Mesothelial cell of epicardium (in vitro differentiated cells): Measurements from ENCODE around the gene LRP1-AS. TPM values are rescaled to one million over a fixed set of nuclear protein-coding genes. Genes with fewer than 3 reads are reported as not detected.

Source experiments
- DNase-seq, 2 experiments: peaks; one replicate each; pipeline ENCODE4 v3.0.0; 2021; ENCODE audit warnings: low spot score in 2 of 2; ENCODE audit not compliant: unreplicated experiment in 2 of 2
- H3K27ac Mint-ChIP-seq: 2 replicates; pipeline ENCODE4 v1.8.0; 2021; ENCODE audit warnings: mixed read lengths
- H3K27me3 Mint-ChIP-seq: 2 replicates; pipeline ENCODE4 v1.8.0; 2021; ENCODE audit warnings: low read depth, mixed read lengths
- H3K36me3 Mint-ChIP-seq: 2 replicates; pipeline ENCODE4 v1.8.0; 2021; ENCODE audit warnings: mixed read lengths
- H3K4me1 Mint-ChIP-seq: 2 replicates; pipeline ENCODE4 v1.8.0; 2021; ENCODE audit warnings: mixed read lengths
- H3K4me3 Mint-ChIP-seq: 2 replicates; pipeline ENCODE4 v1.8.0; 2021; ENCODE audit warnings: mild to moderate bottlenecking, moderate library complexity, mixed read lengths
- H3K9me3 Mint-ChIP-seq: 2 replicates; pipeline ENCODE4 v1.8.0; 2021; ENCODE audit warnings: mixed read lengths
- total RNA-seq: library from RNA; stranded (reverse); gene quantifications from 3 replicates; pipeline ENCODE4 v1.2.1, GENCODE V29; 2021
- TF ChIP-seq, protein P1 (sequence below): fragments of 200-600 bp; sonication (generic); IDR thresholded peaks from one replicate; pipeline ENCODE4 v1.5.0; 2021; ENCODE audit warnings: antibody characterized with exemption; ENCODE audit not compliant: unreplicated experiment

LRP1-AS gene
- total RNA-seq, 1 donor from 2014 or later = not detected

DNA sequence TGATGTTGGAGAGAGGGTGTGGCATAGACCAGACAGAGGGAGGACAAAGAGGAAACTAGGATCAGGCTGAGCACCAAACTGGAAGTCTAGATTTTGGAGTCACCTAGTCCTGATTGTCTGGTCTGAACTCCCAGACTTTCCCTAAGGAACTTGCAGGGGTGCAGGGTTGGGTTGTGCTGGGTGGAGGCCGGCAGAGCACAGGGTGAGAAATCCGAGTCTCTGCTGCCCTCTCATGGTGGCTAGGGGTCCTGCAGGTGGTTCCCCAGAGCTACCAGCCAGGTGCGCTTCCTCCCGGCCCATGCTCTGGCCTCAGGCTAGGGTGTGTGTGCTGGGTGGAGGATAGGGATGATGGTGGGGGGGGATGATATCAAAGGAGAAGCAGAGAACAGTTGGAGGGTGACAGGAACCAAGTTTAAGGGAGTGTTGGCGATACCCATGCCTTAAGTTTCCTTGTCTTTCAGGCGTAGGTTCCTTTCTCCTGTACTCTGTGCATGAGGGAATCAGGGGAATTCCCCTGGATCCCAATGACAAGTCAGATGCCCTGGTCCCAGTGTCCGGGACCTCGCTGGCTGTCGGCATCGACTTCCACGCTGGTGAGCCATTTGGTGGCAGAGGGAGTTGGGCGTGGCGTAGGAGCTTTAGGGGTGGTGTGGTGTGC, 35.6 kb upstream of the LRP1-AS start:
- H3K27me3 Mint-ChIP-seq = no peaks in the 10 kb centered on the region
- peak; percentile 60 to 89 for DNase-seq
- no peaks in the 10 kb centered on the region for H3K9me3 Mint-ChIP-seq
- H3K27ac Mint-ChIP-seq = peak overlapping the region; percentile 80
- TF ChIP-seq, protein P1, sequence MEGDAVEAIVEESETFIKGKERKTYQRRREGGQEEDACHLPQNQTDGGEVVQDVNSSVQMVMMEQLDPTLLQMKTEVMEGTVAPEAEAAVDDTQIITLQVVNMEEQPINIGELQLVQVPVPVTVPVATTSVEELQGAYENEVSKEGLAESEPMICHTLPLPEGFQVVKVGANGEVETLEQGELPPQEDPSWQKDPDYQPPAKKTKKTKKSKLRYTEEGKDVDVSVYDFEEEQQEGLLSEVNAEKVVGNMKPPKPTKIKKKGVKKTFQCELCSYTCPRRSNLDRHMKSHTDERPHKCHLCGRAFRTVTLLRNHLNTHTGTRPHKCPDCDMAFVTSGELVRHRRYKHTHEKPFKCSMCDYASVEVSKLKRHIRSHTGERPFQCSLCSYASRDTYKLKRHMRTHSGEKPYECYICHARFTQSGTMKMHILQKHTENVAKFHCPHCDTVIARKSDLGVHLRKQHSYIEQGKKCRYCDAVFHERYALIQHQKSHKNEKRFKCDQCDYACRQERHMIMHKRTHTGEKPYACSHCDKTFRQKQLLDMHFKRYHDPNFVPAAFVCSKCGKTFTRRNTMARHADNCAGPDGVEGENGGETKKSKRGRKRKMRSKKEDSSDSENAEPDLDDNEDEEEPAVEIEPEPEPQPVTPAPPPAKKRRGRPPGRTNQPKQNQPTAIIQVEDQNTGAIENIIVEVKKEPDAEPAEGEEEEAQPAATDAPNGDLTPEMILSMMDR = peak; percentile 80
- H3K36me3 Mint-ChIP-seq = peaks cover 35% of the 10 kb centered on the region
- no peak overlapping the region for H3K4me3 Mint-ChIP-seq
- peaks cover 13% of the 10 kb centered on the region for H3K4me1 Mint-ChIP-seq

GRCh38 chr12:57181561-57182155, 34.2 kb upstream of the LRP1-AS start:
- H3K27ac Mint-ChIP-seq = peak overlapping the region; percentile 1
- no peaks in the 10 kb centered on the region for H3K9me3 Mint-ChIP-seq
- H3K4me3 Mint-ChIP-seq = no peak overlapping the region
- H3K27me3 Mint-ChIP-seq = no peaks in the 10 kb centered on the region
- TF ChIP-seq, protein P1 = no peak
- peaks cover 13% of the 10 kb centered on the region for H3K4me1 Mint-ChIP-seq
- no peak for DNase-seq
- peaks cover 27% of the 10 kb centered on the region for H3K36me3 Mint-ChIP-seq

DNA sequence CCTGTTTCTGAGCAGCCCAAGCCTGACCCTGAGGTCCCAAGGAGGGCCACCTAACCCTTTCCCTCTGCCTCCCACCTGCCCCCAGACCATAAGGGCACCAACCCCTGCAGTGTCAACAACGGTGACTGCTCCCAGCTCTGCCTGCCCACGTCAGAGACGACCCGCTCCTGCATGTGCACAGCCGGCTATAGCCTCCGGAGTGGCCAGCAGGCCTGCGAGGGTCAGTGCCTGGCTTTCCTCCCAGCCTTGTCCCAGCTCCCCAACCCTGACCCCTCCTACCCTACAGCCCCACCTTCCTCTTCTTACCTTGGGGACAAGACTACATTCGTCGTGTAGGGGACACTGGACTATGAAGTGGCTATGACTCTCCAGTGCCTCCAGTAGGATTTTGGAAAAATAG, 33.7 kb upstream of the LRP1-AS start:
- DNase-seq = no peak
- Mint-ChIP-seq H3K27ac (peak overlapping the region; percentile 1), H3K4me1 (peaks cover 13% of the 10 kb centered on the region), H3K9me3 (no peaks in the 10 kb centered on the region), H3K27me3 (no peaks in the 10 kb centered on the region), H3K36me3 (peaks cover 27% of the 10 kb centered on the region), H3K4me3 (no peak overlapping the region)
- TF ChIP-seq, protein P1 = no peak

DNA sequence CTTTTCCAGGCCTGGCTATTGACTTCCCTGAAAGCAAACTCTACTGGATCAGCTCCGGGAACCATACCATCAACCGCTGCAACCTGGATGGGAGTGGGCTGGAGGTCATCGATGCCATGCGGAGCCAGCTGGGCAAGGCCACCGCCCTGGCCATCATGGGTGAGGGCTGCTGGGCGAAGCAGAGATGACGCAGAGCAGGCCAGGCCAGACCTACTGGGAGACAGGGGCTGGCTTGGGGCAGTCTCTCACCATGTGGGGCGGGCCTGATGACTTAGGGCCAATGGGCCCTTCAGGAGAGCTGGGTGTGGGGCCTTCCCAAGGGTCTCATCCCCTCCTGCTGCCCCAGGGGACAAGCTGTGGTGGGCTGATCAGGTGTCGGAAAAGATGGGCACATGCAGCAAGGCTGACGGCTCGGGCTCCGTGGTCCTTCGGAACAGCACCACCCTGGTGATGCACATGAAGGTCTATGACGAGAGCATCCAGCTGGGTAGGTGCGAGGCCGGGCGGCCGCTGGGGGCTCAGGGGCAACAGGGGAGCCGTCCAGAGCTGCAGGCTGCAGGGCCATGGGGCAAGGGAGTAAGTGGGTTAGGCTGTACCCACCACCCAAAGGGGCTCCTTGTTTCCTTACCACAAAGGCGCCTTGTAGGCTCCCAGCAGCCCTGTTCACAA, 33.0 kb upstream of the LRP1-AS start:
- Mint-ChIP-seq H3K27me3 (no peaks in the 10 kb centered on the region), H3K4me1 (peaks cover 13% of the 10 kb centered on the region), H3K36me3 (peaks cover 30% of the 10 kb centered on the region), H3K27ac (no peak overlapping the region), H3K9me3 (no peaks in the 10 kb centered on the region), H3K4me3 (no peak overlapping the region)
- DNase-seq = no peak
- TF ChIP-seq, protein P1 = no peak

GRCh38 chr12:57179331-57180086, 32.1 kb upstream of the LRP1-AS start:
- DNase-seq = no peak
- Mint-ChIP-seq H3K9me3 (no peaks in the 10 kb centered on the region), H3K27ac (no peak overlapping the region), H3K4me1 (peaks cover 13% of the 10 kb centered on the region), H3K4me3 (no peak overlapping the region), H3K36me3 (peaks cover 28% of the 10 kb centered on the region), H3K27me3 (no peaks in the 10 kb centered on the region)
- TF ChIP-seq, protein P1 = no peak
